HL-60 (cell line): Measurements from ENCODE around the gene PECR.

ENCODE experiments used
- CTCF ChIP-seq: IDR thresholded peaks from one replicate; pipeline ENCODE4 v1.5.1; 2011; ENCODE audit warnings: low read length, control low read depth, inconsistent platforms; ENCODE audit not compliant: insufficient read depth
- GABPA ChIP-seq: IDR thresholded peaks from 2 replicates; pipeline ENCODE4 v1.6.1; 2012; ENCODE audit warnings: low read depth
- POLR2AphosphoS5 ChIP-seq: IDR thresholded peaks from 2 replicates; pipeline ENCODE4 v1.6.1; 2012; ENCODE audit warnings: low read depth
- TF ChIP-seq, protein P1 (sequence below): IDR thresholded peaks from 2 replicates; pipeline ENCODE4 v1.6.1; 2012; ENCODE audit warnings: low read depth; ENCODE audit not compliant: insufficient replicate concordance

DNA sequence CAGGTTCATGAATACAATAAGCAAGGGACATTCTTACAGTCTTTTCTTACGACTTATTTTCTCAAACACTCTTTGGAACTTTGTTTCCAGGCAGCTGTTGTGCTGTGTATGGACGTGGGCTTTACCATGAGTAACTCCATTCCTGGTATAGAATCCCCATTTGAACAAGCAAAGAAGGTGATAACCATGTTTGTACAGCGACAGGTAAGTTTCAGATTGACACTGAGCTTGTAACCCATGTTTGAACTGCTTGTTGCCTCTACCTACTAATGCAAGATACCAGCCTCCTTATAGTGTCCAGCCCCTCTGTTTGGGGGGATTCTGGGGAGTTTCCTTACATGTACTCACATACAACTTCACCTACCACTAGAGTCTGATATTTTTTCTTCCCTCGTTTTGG, 31.3 kb upstream of the PECR start:
- TF ChIP-seq CTCF: no peak
- no peak for TF ChIP-seq GABPA
- no peak for TF ChIP-seq POLR2AphosphoS5
- TF ChIP-seq, protein P1, sequence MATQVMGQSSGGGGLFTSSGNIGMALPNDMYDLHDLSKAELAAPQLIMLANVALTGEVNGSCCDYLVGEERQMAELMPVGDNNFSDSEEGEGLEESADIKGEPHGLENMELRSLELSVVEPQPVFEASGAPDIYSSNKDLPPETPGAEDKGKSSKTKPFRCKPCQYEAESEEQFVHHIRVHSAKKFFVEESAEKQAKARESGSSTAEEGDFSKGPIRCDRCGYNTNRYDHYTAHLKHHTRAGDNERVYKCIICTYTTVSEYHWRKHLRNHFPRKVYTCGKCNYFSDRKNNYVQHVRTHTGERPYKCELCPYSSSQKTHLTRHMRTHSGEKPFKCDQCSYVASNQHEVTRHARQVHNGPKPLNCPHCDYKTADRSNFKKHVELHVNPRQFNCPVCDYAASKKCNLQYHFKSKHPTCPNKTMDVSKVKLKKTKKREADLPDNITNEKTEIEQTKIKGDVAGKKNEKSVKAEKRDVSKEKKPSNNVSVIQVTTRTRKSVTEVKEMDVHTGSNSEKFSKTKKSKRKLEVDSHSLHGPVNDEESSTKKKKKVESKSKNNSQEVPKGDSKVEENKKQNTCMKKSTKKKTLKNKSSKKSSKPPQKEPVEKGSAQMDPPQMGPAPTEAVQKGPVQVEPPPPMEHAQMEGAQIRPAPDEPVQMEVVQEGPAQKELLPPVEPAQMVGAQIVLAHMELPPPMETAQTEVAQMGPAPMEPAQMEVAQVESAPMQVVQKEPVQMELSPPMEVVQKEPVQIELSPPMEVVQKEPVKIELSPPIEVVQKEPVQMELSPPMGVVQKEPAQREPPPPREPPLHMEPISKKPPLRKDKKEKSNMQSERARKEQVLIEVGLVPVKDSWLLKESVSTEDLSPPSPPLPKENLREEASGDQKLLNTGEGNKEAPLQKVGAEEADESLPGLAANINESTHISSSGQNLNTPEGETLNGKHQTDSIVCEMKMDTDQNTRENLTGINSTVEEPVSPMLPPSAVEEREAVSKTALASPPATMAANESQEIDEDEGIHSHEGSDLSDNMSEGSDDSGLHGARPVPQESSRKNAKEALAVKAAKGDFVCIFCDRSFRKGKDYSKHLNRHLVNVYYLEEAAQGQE: no peak
